ENCODE measurements around the gene ZDHHC5. TPM values are rescaled to one million over a fixed set of nuclear protein-coding genes. Genes with fewer than 3 reads are reported as not detected.

The ZDHHC5 gene
- total and polyA plus RNA-seq, 2 of the 13 experiments (the other 11 are each of a cell fraction or from before 2014, with no cell fraction given) = 26.6 to 34.0 TPM

GRCh38 chr11:57668434-57668782 lies 494 bp downstream of the ZDHHC5 start (continued):
- TF ChIP-seq THRA (CRISPR knock-in tag; IDR thresholded peaks at IDR 0.05; ENCODE audit: borderline replicate concordance) = no peak
- no peak for TF ChIP-seq LCORL (IDR thresholded peaks at IDR 0.05)
- TF ChIP-seq LCORL (CRISPR knock-in tag; IDR thresholded peaks at IDR 0.05) = no peak
- no peak for TF ChIP-seq ZNF598 (CRISPR knock-in tag; IDR thresholded peaks at IDR 0.05; ENCODE audit: borderline replicate concordance)
- TF ChIP-seq ARNT (IDR thresholded peaks at IDR 0.05) = no peak
- no peak for TF ChIP-seq NFAT5 (CRISPR knock-in tag; IDR thresholded peaks at IDR 0.05)
- no peak for TF ChIP-seq HDAC1 (CRISPR knock-in tag; IDR thresholded peaks at IDR 0.05)
- no peak for TF ChIP-seq ZNF280D (CRISPR knock-in tag; IDR thresholded peaks at IDR 0.05)
- TF ChIP-seq ZNF646 (CRISPR knock-in tag; IDR thresholded peaks at IDR 0.05) = no peak
- TF ChIP-seq MYPOP (CRISPR knock-in tag; IDR thresholded peaks at IDR 0.05) = no peak
- TF ChIP-seq CBFB (CRISPR knock-in tag; IDR thresholded peaks at IDR 0.05) = no peak
- no peak for TF ChIP-seq SATB2 (CRISPR knock-in tag; IDR thresholded peaks at IDR 0.05)
- TF ChIP-seq TP53 (CRISPR knock-in tag; conservative IDR thresholded peaks at IDR 0.05) = no peak
